Astrocyte (in vitro differentiated cells and primary cell): ENCODE data around the gene ANGEL1. TPM values are rescaled to one million over a fixed set of nuclear protein-coding genes. Genes with fewer than 3 reads are reported as not detected.

Experiments used
- DNase-seq: peaks from one replicate; pipeline ENCODE4 v3.0.0-alpha.2; 2010; ENCODE audit warnings: low read depth
- FAIRE-seq: peaks from 2 replicates; lab custom pipeline; 2011; peaks lifted over from hg19 to GRCh38; lab: Jason Lieb, UNC
- H2AFZ ChIP-seq: 2 replicates; pipeline ENCODE4 v1.6.0; 2012; ENCODE audit warnings: low read depth, low read length, inconsistent platforms
- H3K27ac ChIP-seq: 2 replicates; pipeline ENCODE4 v1.5.1; 2011; ENCODE audit warnings: low read depth, low read length, inconsistent platforms
- H3K27me3 ChIP-seq: 2 replicates; pipeline ENCODE4 v1.6.0; 2011; ENCODE audit warnings: low read length, inconsistent platforms; ENCODE audit not compliant: insufficient read depth
- H3K36me3 ChIP-seq: 2 replicates; pipeline ENCODE4 v1.5.1; 2011; ENCODE audit warnings: low read length, inconsistent platforms; ENCODE audit not compliant: insufficient read depth
- H3K4me1 ChIP-seq: 2 replicates; pipeline ENCODE4 v1.5.1; 2011; ENCODE audit warnings: low read length, inconsistent platforms; ENCODE audit not compliant: insufficient read depth
- H3K4me2 ChIP-seq: 2 replicates; pipeline ENCODE4 v1.6.0; 2012; ENCODE audit warnings: low read length, inconsistent platforms
- H3K4me3 ChIP-seq: 2 replicates; pipeline ENCODE4 v1.5.1; 2011; ENCODE audit warnings: low read depth, mild to moderate bottlenecking, low read length, inconsistent platforms; ENCODE audit not compliant: insufficient read depth
- H3K79me2 ChIP-seq: 2 replicates; pipeline ENCODE4 v1.6.0; 2012; ENCODE audit warnings: mild to moderate bottlenecking, low read length, inconsistent platforms; ENCODE audit not compliant: insufficient read depth
- H3K9ac ChIP-seq: 2 replicates; pipeline ENCODE4 v1.6.0; 2012; ENCODE audit warnings: mild to moderate bottlenecking, low read length, inconsistent platforms
- H3K9me3 ChIP-seq: 2 replicates; pipeline ENCODE4 v1.5.1; 2012; ENCODE audit warnings: low read depth, mild to moderate bottlenecking, low read length, inconsistent platforms; ENCODE audit not compliant: insufficient read depth
- H4K20me1 ChIP-seq: 2 replicates; pipeline ENCODE4 v1.6.0; 2012; ENCODE audit warnings: low read length, inconsistent platforms; ENCODE audit not compliant: insufficient read depth
- H3K27ac Mint-ChIP-seq: one replicate; pipeline ENCODE4 v1.8.0; 2021; ENCODE audit warnings: mild to moderate bottlenecking, mixed read lengths; ENCODE audit not compliant: unreplicated experiment
- H3K27me3 Mint-ChIP-seq: one replicate; pipeline ENCODE4 v1.8.0; 2021; ENCODE audit warnings: low read depth, mixed read lengths; ENCODE audit not compliant: unreplicated experiment
- H3K36me3 Mint-ChIP-seq: one replicate; pipeline ENCODE4 v1.8.0; 2021; ENCODE audit warnings: low read depth, mixed read lengths; ENCODE audit not compliant: unreplicated experiment
- H3K4me1 Mint-ChIP-seq: one replicate; pipeline ENCODE4 v1.8.0; 2021; ENCODE audit warnings: low read depth, mixed read lengths; ENCODE audit not compliant: unreplicated experiment
- H3K4me3 Mint-ChIP-seq: one replicate; pipeline ENCODE4 v1.8.0; 2021; ENCODE audit warnings: mild to moderate bottlenecking, moderate library complexity, mixed read lengths; ENCODE audit not compliant: unreplicated experiment
- H3K9me3 Mint-ChIP-seq: one replicate; pipeline ENCODE4 v1.8.0; 2021; ENCODE audit warnings: mild to moderate bottlenecking, mixed read lengths; ENCODE audit not compliant: unreplicated experiment
- EZH2 ChIP-seq: IDR thresholded peaks from 2 replicates; pipeline ENCODE4 v1.6.1; 2012; ENCODE audit warnings: mild to moderate bottlenecking, low read length, inconsistent platforms; ENCODE audit not compliant: insufficient read depth
- total RNA-seq: library from RNA; stranded (reverse); gene quantifications from 2 replicates; pipeline ENCODE4 v1.2.1, GENCODE V29; 2021
- TF ChIP-seq, protein P1 (sequence below): IDR thresholded peaks from 2 replicates; pipeline ENCODE4 v1.5.1; 2011; ENCODE audit warnings: low read depth, mild to moderate bottlenecking, inconsistent platforms, low read length, moderate library complexity; ENCODE audit not compliant: insufficient read depth

ANGEL1 gene
- total RNA-seq, 1 donor from 2014 or later = 12.7 TPM

GRCh38 chr14:76754586-76754985 lies 58.1 kb downstream of the ANGEL1 start:
- peaks cover 2% of the 10 kb centered on the region for H3K4me1 Mint-ChIP-seq
- H3K36me3 ChIP-seq = no peaks in the 10 kb centered on the region
- no peaks in the 10 kb centered on the region for H3K9me3 ChIP-seq
- peaks cover 15% of the 10 kb centered on the region for H3K9me3 Mint-ChIP-seq
- H3K36me3 Mint-ChIP-seq = no peaks in the 10 kb centered on the region
- no peak overlapping the region for H3K27ac Mint-ChIP-seq
- H3K4me3 ChIP-seq = no peak overlapping the region
- DNase-seq (no peak), FAIRE-seq (no peak)
- no peaks in the 10 kb centered on the region for H3K27me3 ChIP-seq
- H3K79me2 ChIP-seq = no peaks in the 10 kb centered on the region
- H3K9ac ChIP-seq = no peak overlapping the region
- H4K20me1 ChIP-seq = no peaks in the 10 kb centered on the region
- H3K4me1 ChIP-seq = no peaks in the 10 kb centered on the region
- no peak overlapping the region for H3K27ac ChIP-seq
- H3K27me3 Mint-ChIP-seq = peaks cover 45% of the 10 kb centered on the region
- no peak overlapping the region for H3K4me3 Mint-ChIP-seq
- TF ChIP-seq EZH2 = no peak
- TF ChIP-seq, protein P1, sequence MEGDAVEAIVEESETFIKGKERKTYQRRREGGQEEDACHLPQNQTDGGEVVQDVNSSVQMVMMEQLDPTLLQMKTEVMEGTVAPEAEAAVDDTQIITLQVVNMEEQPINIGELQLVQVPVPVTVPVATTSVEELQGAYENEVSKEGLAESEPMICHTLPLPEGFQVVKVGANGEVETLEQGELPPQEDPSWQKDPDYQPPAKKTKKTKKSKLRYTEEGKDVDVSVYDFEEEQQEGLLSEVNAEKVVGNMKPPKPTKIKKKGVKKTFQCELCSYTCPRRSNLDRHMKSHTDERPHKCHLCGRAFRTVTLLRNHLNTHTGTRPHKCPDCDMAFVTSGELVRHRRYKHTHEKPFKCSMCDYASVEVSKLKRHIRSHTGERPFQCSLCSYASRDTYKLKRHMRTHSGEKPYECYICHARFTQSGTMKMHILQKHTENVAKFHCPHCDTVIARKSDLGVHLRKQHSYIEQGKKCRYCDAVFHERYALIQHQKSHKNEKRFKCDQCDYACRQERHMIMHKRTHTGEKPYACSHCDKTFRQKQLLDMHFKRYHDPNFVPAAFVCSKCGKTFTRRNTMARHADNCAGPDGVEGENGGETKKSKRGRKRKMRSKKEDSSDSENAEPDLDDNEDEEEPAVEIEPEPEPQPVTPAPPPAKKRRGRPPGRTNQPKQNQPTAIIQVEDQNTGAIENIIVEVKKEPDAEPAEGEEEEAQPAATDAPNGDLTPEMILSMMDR = no peak
- no peak overlapping the region for H2AFZ ChIP-seq
- no peak overlapping the region for H3K4me2 ChIP-seq

DNA sequence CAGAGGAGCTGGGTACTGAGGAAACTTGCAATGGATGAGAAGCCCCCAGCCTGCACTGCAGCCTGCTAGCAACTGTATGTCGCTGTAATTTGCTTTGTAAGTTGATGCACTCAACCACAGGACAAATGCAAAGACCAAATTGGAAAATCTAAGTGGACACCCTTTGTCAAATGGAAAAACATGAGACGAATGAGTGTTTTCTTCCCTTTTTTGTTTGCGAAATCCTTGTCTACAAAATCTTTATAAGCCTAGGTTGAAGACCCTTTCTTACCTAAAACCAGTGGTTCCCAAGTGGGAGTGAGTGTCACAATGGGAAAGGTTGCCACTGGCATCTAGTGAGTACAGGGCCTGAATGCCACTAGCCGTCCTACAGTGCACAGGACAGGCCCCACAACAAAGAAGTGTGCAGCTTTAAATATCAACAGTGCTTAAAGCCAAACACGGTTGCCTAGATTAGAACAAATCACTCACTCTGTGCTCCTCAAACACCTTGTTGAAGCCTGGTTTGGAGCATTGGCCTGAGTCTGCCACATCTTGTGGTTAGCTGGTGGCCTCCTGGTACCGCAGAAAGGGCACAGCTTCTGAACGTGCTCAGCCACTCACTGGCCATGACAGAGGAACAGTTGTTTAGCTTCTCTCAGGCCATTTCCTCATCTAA lies 59.0 kb downstream of the ANGEL1 start:
- Histone ChIP-seq H3K4me1 (no peaks in the 10 kb centered on the region), H3K79me2 (no peaks in the 10 kb centered on the region), H3K27me3 (no peaks in the 10 kb centered on the region), H3K9ac (no peak overlapping the region), H4K20me1 (no peaks in the 10 kb centered on the region), H3K27ac (no peak overlapping the region), H3K4me2 (no peak overlapping the region), H3K36me3 (no peaks in the 10 kb centered on the region), H2AFZ (no peak overlapping the region), H3K9me3 (no peaks in the 10 kb centered on the region), H3K4me3 (no peak overlapping the region)
- H3K27ac Mint-ChIP-seq = no peak overlapping the region
- H3K27me3 Mint-ChIP-seq = peaks cover 41% of the 10 kb centered on the region
- H3K4me3 Mint-ChIP-seq = no peak overlapping the region
- peaks cover 2% of the 10 kb centered on the region for H3K4me1 Mint-ChIP-seq
- no peaks in the 10 kb centered on the region for H3K36me3 Mint-ChIP-seq
- DNase-seq = no peak
- H3K9me3 Mint-ChIP-seq = peaks cover 13% of the 10 kb centered on the region
- TF ChIP-seq, protein P1 = no peak
- TF ChIP-seq EZH2 = no peak
- FAIRE-seq = no peak

DNA sequence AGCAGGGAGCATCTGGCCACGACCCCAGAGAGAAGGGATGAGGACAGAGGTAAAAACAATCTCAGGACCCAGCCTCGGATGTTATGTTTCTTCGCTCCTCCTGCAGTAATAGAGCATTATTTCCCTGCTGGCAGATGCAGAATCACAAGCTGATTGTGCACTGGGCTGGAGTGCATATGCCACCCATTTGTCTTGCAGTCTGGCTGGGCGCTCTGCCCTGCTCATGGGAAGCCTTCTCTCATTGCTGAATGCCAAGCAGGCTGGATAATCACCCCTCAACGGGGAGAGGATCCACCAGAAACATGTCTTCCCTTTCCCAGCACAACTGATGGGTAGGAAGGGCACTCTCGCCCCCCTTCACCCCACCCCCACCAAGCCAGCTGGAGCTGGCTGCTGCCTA lies 59.9 kb downstream of the ANGEL1 start:
- H3K36me3 ChIP-seq = no peaks in the 10 kb centered on the region
- no peak overlapping the region for H3K4me3 ChIP-seq
- H3K27ac ChIP-seq = no peak overlapping the region
- H4K20me1 ChIP-seq = no peaks in the 10 kb centered on the region
- no peak overlapping the region for H3K27ac Mint-ChIP-seq
- H3K4me1 ChIP-seq = no peaks in the 10 kb centered on the region
- no peaks in the 10 kb centered on the region for H3K9me3 ChIP-seq
- no peak for TF ChIP-seq EZH2
- TF ChIP-seq, protein P1 = no peak
- no peak overlapping the region for H3K9ac ChIP-seq
- no peak for FAIRE-seq
- H3K79me2 ChIP-seq = no peaks in the 10 kb centered on the region
- peaks cover 2% of the 10 kb centered on the region for H3K4me1 Mint-ChIP-seq
- peaks cover 37% of the 10 kb centered on the region for H3K27me3 Mint-ChIP-seq
- no peak for DNase-seq
- no peak overlapping the region for H3K4me3 Mint-ChIP-seq
- H3K36me3 Mint-ChIP-seq = no peaks in the 10 kb centered on the region
- no peaks in the 10 kb centered on the region for H3K27me3 ChIP-seq
- H3K4me2 ChIP-seq = no peak overlapping the region
- H3K9me3 Mint-ChIP-seq = peaks cover 15% of the 10 kb centered on the region
- H2AFZ ChIP-seq = no peak overlapping the region
